NCI-H526 treated with DMSO at 0.1 percent for 48 hours (cell line): ENCODE measurements around the gene KRTAP10-4.
"Not testable (repeated sequence)": the region's sequence is repeated elsewhere in the genome, so short reads cannot be mapped to it uniquely, and the experiment has no call there.

Experiments used
- DNase-seq: peaks from one replicate; lab custom pipeline; 2025; lab: John Stamatoyannopoulos, UW

Gene KRTAP10-4

DNA sequence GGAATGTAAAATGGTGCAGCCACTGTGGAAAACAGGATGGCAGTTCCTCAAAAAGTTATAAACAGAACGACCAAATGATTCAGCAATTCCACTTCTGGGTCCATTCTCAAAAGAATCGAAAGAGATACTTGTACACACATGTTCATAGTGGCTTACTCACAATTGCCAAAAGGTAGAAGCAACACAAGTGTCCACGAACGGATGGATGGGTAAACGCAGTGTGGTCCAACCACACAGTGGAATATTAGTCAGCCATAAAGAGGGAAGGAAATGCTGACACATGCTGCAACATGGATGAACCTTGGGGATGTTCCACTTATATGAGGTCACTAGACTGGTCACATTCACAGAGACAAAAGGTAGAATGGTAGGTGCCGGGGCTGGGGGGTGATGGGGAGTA lies 38.8 kb upstream of the KRTAP10-4 start:
- no peak for DNase-seq

DNA sequence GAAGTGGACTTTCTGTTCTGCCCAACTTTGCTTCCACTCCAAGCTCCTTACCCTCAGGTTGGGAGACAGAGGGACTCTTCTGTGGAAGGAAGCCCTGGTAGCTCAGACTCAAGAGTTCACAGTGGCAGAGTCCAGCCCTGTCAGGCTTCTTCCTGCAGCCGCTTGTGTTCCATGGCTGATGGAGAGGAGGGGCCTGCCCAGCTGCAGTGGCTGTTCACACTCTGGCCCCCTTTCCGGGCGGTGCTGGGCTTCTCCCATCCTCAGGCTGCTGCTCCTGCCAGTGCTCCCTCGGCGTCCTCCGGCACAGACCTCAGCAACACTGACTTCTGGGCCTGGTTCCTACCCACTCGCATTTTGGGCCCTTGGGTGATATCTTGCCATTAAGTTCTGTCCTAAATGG lies 37.6 kb upstream of the KRTAP10-4 start:
- DNase-seq = no peak

DNA sequence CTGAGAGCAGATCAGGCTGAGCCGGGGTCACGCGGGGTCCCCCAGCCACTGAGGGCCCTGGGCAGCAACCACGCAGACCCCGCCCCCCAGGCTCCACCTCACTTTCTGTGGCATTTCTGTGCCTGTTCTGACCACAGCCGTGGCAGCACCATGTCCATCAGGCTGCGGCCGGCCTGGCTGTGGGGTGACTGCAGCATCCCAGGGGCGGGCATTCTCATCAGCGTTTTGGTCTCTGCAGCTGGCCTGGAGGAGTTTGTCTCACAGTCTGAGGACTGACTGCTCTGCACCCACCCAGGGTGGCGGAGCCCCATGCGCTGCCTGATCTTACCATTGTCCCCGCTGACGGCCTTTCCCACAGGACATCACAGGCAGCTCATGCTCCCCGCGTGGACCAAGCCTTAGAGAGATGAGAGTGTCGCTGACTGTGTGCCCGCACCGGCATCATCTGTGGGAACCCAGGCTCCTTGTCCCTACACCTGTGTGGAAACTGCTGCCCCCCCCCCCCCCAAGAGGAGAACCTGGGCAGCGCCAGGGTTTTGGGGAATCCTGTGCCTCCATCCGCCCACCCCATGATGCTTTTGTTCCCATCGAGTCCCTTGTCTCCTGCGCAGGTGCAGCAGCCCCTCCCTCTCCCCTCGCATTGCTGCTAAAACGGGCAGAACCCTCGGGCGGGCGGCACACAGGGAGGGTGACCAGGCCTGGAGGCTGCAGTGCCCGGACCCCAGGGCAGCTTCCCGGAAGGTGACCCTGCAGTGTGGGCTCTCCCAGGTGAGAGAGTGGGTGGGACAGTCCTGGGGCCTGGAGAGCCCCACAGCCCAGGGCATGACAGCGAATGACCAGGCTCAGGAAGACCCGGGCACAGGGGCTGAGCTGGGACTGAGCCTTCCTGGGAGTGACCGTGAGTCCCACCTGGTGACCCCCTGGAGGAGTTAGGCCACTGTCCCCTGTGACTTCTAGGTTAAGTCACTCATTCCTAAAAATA lies 35.3 kb upstream of the KRTAP10-4 start:
- no peak for DNase-seq

DNA sequence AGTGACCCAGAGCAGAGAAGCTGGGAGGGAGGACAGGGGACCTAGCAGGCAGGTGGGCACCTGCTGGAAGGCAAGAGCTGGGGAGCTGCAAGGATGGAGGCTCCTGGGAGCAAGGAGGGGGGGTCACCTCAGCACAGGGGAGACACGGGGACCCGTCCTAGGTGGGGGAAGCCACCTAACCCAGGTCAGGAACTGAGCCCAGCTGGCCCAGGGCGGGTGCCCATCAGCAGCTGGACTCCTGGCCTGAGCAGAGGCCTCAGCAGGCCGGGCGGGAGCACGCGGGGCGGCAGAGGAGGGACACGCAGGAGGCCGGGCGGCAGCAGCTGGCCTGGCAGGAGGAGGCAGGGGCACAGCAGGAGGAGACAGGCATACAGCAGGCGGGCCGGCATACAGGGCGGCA lies 34.5 kb upstream of the KRTAP10-4 start:
- DNase-seq = no peak

DNA sequence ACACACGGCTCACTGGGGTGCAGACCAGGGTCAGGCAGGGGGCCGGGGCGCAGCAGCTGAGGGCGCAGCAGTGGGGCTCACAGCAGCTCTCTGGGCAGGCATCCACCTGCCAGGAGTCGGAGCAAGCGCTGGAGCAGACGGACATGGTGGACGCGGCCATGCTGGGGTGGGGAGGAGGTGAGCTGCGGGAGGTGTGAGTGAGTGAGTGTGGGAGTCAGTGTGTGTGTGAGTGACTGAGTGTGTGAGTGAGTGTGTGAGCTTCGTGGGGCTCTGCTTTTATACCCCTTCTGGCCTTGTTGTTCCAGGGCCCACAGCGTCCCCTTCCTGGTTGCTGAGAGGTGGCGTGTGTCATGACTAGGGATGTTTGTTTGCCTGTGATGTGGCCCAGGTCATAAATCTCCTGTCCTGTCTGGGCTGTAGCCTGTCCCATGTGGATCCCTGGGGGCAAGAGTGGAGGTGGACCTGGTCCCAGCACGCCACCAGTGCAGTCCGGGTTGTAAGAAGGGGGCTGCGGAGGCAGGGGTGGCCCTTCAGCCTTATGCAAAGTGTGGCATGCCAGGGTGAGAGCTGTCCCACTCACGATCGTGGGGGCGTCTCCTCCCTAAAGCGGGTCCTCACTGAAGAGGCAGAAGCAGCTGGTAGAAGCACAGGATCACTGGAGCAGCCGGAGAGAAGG lies 33.4 kb upstream of the KRTAP10-4 start, which contains the start of gene KRTAP10-1:
TSS of gene KRTAP10-1 (minus strand) at position 205 of the 676 bp plus-strand sequence. CDS start at position 160, 45 bp downstream.
- DNase-seq = no peak

DNA sequence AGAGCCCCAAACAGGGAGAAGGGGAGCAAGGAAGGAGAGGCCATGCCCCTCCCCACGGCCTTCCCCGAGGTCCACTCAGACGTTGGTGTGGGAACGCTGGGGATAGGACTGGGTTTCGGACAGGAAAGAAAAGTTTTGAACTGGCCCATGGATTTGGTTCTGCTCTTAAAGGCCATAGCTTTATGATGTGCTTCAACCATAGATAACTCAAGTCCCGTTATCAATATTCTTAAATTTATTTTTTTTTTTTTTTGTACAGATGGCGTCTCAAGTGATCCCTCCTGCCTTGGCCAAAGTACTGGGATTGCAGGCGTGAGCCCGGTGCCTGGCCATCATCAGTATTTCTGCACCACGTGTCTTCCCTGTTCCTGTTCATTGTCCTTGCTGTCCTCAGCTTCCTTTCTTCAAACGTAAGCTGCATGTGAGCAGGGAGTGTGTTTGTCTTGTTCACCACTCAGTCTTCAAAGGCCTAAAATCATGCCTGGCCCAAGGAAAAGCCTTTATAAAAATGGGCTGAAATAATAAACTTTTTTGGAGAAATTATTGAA lies 32.7 kb upstream of the KRTAP10-4 start:
- DNase-seq = no peak

DNA sequence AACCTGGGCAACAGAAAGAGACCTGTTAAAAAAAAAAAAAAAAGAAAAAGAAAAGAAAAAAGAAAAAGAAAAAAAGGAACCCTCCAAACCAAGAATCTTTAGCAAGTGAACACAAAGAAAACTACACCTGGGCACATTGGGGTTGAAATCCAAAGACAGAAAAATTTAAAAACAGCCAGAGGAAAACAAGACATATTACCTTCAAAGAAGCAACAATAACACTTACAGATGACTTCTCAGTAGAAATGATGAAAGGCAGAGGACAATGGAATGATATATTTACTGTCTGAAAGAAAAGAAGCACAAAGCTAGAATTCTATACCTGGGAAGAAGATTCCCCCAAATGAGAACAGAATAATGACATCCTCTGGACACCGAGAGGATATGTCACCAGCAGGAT lies 30.8 kb upstream of the KRTAP10-4 start:
- no peak for DNase-seq

DNA sequence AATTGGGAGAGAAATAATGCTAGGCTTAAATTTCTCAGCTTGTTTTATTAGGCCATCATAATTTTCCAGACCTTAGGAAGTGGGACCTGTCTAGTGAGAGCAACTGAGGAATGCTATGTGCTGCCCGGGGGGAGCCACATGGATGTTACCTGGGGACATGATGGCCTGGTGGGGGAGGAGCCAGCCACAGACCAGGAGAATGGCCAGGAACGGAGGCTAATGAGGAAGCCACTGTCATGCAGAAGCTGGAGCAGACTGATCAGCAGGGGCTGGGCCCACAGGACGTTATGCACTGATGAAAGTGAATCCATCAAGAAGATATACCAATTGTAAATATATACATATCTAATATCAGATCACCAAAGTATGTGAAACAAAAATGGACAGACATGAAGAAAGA lies 29.0 kb upstream of the KRTAP10-4 start:
- no peak for DNase-seq

DNA sequence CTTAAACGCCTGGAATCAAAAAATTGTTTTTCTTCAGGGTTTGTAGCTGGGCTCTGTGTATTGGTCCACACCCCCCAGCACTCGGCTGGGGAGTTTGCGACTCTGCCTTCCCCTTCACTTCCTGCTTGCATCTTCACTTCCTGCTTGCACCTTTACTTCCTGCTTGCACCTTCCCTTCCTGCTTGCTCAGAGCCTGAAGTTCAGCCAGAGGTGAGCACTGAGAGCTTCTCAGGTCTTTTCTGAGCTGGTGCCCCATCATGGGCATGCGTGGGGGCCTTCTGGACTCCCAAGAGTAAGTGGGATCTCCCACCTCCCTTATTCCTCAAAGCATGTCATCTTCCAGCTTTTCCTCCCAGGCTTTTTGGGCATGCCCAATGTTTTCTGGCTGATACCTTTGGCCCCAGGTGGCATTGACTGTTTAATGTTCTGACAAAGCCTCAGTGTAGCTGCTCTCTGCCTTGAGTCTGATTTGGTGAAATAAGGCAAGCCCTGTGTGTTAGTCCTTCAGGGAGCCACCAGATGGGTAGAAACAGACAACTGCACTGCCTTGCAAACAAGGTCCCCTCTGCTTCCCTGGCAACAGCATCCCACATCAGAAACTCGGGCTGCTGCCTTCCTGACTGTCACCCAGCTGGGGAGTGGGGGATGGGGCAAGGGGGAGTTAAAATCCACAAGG lies 25.7 kb upstream of the KRTAP10-4 start:
- DNase-seq = no peak

DNA sequence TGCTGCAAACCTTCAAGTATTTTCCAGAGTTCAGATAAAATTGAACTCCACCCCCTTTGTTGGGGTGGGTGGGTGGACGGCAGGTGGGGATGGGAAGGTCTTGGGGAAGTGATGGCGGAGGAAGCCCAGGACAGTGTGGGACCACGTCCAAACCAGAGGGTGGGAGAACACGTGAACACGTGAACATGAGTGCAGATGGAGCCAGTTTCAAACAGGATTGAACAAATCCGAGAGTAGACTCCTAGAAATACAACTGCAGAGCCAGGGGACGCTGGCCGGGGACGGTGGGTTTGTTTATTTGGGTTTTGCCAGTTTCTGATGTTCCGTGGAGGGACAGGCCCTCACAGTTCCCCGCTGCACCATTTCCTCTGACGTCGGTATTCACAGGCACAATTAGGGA lies 25.1 kb upstream of the KRTAP10-4 start:
- no peak for DNase-seq

DNA sequence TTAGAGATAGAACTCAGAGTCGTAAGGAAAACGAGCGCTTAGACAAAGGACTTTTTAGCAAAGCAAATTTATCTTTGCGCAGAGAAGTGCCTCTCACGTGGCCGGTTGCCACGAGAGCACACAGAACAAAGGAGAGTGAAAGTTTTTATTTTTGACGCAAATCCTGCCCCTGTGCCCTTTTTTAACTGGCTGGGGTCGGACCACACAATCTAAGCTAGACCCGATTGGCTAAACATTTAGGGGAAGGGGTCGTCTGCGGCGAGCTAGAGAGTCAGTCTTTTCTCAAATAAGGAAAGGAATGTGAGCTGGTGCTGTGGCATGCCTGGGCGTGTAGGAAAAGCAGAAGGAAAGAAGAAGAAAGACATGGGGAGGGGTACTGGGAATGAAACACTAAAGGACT lies 24.6 kb upstream of the KRTAP10-4 start:
- DNase-seq = no peak

DNA sequence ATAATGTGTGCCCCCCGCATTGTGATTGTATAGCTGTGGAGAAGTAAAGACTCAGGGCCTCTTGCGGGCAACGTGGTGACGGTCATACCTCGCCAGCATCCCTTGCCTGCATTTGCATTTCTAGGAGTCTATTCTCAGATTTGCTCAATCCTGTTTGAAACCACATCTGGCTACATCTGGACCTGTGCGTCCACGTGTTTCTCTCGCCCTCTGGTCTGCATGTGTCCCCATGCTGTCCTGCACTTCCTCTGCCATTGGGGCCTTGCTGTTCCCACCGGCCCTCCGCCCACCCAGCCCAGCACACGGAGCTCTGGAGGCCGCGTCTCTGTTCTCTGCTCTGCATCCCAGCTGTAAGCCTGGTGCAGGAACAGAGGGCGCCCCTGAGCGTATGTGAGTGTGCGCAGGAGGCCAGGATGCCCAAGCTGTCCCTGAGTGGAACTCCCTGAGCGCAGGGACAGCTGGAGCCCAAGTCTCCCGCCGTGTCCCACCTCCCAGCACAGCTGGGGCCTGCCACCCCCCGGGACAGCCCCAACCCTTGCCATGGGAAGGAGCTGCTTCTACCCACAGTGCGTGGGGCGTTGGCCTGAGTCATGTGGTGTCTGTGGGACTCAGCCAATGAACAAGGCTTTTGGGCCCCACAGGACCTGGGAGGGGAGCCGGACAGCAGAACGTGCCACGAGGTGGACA lies 23.9 kb upstream of the KRTAP10-4 start:
- DNase-seq = no peak

DNA sequence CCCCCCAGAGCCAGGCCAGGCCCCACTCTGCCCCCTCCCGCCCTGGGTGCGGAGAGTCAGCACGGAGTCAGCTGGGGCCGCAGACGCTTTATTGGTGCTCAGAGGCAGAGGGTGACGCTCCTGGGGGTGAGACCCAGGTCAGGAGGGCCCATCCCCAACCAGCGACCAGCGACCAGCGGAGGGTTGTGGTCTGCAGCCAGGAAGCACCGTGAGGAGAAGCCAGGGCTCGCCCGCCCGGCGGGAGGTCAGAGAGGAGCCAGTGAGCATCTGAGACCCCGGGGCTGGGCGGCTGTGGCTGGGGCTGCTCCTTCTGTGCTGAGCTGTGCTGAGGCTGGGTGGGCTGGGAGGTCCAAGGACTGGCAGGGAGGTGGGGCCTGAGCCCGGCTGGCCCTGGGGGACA lies 23.2 kb upstream of the KRTAP10-4 start:
- DNase-seq = not testable (repeated sequence)

DNA sequence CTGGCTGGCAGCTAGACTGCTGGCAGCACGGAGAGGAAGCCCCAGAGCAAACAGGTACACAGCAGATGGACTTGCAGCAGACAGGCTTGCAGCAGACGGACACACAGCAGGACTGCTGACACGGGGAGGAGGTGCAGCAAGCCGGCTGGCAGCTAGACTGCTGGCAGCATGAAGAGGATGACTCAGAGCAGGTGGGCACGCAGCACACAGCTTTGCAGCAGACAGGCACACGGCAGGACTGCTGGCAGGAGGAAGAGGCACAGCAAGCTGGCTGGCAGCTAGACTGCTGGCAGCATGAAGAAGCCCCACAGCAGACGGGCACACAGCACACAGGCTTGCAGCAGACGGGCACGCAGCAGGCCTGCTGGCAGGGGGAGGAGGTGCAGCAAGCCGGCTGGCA lies 22.7 kb upstream of the KRTAP10-4 start:
- DNase-seq = no peak

DNA sequence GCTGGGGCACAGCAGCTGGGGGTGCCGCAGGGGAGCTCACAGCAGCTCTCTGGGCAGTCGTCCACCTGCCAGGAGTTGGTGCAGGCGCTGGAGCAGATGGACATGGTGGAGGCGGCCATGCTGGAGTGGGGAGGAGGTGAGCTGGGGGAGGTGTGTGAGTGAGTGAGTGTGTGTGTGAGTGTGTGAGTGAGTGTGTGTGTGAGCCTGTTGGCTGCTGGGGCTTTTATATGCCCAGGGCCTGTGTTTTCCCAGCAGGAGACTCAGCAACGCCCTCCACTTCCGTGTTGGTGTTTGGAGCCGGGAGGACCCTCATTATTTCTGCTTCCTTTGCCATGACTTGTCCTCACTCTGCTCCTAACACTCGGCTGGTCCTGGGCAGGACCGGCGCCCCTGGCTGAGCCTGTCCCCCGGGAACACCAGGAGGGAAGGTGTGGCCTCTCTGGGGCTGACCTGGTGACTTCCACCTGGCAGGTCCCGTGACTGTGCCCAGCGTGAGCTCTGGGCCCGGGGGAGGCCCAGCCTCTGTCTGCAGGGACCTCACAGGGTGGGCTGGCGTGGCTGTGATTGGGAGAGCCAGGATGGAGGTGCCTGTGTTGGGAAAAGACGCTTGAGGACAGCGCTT lies 22.1 kb upstream of the KRTAP10-4 start, which contains the start of gene KRTAP10-2:
TSS of gene KRTAP10-2 (minus strand) at position 166 of the 622 bp plus-strand sequence. CDS start at position 119, 47 bp downstream.
- no peak for DNase-seq

DNA sequence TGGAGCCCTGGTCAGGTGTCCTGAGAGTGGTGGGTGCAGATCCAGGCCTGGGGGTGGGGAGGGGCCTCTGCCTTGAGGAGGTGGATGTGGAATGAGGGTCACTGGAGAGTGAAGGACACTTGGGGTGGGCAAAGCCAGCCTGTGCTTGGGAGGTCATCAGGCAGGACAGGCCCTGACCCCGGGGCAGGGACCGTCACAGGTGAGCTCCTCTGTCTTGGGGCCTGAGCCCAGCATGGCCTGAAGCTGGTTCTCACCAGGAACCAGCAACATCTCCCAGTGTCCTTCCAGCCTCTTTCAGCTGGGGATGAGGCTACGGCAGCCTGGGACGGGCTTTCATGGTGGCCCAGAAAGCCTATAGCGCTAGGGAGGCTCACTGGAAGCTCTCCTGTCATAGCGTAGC lies 21.4 kb upstream of the KRTAP10-4 start:
- DNase-seq = no peak

DNA sequence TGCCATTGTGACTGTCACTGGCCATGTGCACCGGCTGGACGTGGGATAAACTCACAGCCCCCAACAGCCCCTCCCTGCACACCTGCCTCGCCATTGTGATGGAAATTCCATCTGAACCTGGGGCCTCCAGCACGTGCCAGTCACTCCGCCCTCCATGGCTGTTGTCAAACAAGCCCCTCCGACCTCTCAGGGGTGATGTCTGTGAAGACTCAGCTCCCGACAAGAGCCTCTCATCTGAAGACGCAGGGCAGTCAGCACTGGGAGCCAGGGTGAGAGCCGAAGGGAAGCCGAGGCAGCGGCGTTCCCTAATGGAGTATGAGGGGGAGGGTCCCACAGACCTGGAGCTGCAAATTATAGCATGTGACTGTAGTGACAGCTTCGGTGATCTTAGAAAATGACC lies 20.8 kb upstream of the KRTAP10-4 start:
- no peak for DNase-seq

DNA sequence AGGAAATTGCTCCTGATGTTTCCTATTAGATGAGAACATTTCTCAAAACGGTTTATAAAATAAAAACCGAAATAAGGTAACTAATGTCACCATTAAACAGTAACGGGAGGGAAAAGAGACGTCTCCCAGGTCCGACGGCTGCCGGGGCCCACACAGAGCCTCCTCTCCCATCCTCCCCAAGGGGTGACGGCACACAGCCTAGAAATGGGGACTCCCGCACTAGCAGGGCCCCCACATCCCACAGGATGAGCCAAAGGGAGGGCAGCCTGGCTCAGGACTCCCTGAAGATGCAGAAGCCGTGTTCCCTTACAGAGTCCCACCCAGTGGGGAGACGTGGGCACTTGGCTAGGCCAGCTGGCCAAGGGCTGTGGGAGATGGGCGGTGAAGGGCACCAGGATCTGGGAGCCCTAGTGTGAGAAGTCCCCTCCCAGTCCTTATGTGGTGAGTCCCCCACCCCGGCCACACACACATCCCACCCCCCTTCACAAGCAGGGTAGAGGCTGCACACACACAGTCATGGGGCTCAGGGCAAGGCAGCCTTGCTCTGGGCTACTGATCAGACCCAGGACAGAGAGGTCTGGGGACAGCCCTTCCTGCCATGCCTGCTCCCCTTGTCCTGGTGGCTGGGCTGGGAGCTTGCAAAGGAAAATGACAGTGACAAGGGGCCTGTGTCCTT lies 18.2 kb upstream of the KRTAP10-4 start:
- no peak for DNase-seq

DNA sequence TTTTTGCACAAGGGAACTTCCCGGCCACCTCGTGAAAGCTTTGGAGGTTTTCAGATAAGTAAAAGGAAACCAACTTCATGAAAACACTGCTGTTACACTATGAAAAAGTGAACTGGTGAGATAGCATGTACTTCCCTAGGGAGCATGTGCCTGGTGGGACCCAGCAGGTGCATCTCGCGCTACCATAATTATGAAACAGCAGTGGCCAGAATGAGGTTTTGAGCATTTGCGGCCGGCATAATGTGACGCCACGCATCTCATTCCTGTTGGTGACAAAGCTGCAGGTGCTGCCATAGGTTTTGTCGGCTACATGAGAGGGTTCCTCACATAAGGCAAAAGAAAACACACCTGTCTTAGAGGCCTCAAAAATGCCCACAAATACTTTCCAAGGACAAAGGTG lies 16.6 kb upstream of the KRTAP10-4 start:
- no peak for DNase-seq

DNA sequence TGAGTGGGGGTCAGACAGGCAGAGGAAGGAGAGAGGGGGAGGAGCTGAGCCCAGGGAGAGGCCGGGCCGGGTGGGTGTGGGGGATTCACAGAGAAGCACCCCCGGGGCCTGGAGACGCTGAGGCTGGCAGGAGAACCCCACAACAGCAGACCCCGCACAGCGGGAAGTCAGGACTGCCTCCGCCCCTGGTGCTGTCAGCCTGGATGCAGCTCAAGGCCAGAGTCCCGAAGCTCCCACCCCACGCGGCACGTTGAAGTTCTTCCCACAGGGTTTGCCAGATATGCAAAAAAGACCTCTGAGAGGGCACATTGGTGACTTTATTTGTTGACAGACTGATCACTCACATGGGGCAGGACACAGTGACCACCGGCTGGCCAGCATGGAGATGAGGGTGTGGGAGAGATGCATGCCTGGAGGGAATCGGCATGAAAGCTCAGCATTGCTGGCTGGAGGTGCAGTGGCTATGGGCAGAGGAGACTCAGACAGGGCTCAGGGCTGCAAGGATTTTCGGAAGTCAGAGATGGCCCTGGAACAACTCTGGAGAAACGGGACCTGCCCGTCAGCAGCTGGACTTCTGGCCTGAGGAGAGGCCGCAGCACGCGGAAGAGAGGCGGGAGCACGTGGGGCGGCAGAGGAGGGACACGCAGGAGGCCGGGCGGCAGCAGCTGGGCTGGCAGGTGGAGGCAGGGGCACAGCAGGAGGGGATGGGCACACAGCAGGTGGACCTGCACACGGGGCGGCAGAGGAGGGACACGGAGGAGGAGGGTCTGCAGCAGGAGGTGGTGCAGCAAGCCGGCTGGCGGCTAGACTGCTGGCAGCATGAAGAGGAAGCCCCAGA lies 15.8 kb upstream of the KRTAP10-4 start:
- DNase-seq = no peak
